Muscle layer of colon (tissue), 2 donors: ENCODE results near the gene TOLLIP.
A peak's percentile ranks its signal among the peaks of the same experiment; 100 is the strongest.

Experiments
- H3K27ac ChIP-seq: one replicate; pipeline ENCODE4 v1.7.0; 2013; ENCODE audit warnings: low read depth, mild to moderate bottlenecking, low read length, moderate library complexity
- H3K27me3 ChIP-seq, 2 donors: one replicate each; pipeline ENCODE4 v1.7.0; 2013; ENCODE audit warnings: low read length in 2 of 2, mild to moderate bottlenecking in 2 of 2; ENCODE audit not compliant: insufficient read depth in 2 of 2, control insufficient read depth in 1 of 2
- H3K36me3 ChIP-seq: one replicate; pipeline ENCODE4 v1.7.0; 2013; ENCODE audit warnings: mild to moderate bottlenecking, low read length; ENCODE audit not compliant: insufficient read depth
- H3K4me1 ChIP-seq: one replicate; pipeline ENCODE4 v1.7.0; 2013; ENCODE audit warnings: mild to moderate bottlenecking, low read length; ENCODE audit not compliant: insufficient read depth
- H3K4me3 ChIP-seq, 2 donors: one replicate each; pipeline ENCODE4 v1.7.0; 2013; ENCODE audit warnings: low read length in 2 of 2, low read depth in 1 of 2, mild to moderate bottlenecking in 1 of 2, moderate library complexity in 1 of 2
- H3K9ac ChIP-seq: one replicate; pipeline ENCODE4 v1.7.0; 2013; ENCODE audit warnings: low read length
- H3K9me3 ChIP-seq: one replicate; pipeline ENCODE4 v1.7.0; 2013; ENCODE audit warnings: mild to moderate bottlenecking, low read length
- donor health status: abdominal sarcoma.
- donor health status: Adenocarcinoma of cecum.

The TOLLIP gene

GRCh38 chr11:1300121-1300520 is 9.3 kb downstream of the TOLLIP start:
- peaks cover 18% of the 10 kb centered on the region for H3K36me3 ChIP-seq
- peaks cover 38% of the 10 kb centered on the region for H3K4me1 ChIP-seq

GRCh38 chr11:1299621-1300020 is 9.8 kb downstream of the TOLLIP start:
- Histone ChIP-seq H3K36me3 (peaks cover 16% of the 10 kb centered on the region), H3K27ac (no peak overlapping the region), H3K27me3 (no peaks in the 10 kb centered on the region), H3K9me3 (no peaks in the 10 kb centered on the region), H3K9ac (no peak overlapping the region), H3K4me3 (peak overlapping the region in 1 of 2 donors; percentile 14), H3K4me1 (peaks cover 38% of the 10 kb centered on the region)

More at GRCh38 chr11:1300121-1300520, 9.3 kb downstream of the TOLLIP start:
- Histone ChIP-seq H3K27me3 (no peaks in the 10 kb centered on the region), H3K9me3 (no peaks in the 10 kb centered on the region), H3K9ac (no peak overlapping the region), H3K27ac (no peak overlapping the region), H3K4me3 (no peak overlapping the region)

GRCh38 chr11:1298695-1299492 is 10.5 kb downstream of the TOLLIP start:
- H3K9me3 ChIP-seq, result no peaks in the 10 kb centered on the region
- H3K36me3 ChIP-seq, result peaks cover 17% of the 10 kb centered on the region
- H3K4me3 ChIP-seq, result no peak overlapping the region
- H3K4me1 ChIP-seq, result peaks cover 34% of the 10 kb centered on the region
- no peak overlapping the region for H3K27ac ChIP-seq
- no peaks in the 10 kb centered on the region for H3K27me3 ChIP-seq
- no peak overlapping the region for H3K9ac ChIP-seq

GRCh38 chr11:1297576-1298473 is 11.6 kb downstream of the TOLLIP start:
- H3K27me3 ChIP-seq, result no peaks in the 10 kb centered on the region
- H3K4me1 ChIP-seq, result peaks cover 26% of the 10 kb centered on the region
- H3K36me3 ChIP-seq, result peaks cover 28% of the 10 kb centered on the region
- no peaks in the 10 kb centered on the region for H3K9me3 ChIP-seq
- no peak overlapping the region for H3K27ac ChIP-seq
- H3K9ac ChIP-seq, result no peak overlapping the region
- no peak overlapping the region for H3K4me3 ChIP-seq

- H3K9ac ChIP-seq, result no peak overlapping the region
- no peak overlapping the region for H3K27ac ChIP-seq
- no peaks in the 10 kb centered on the region for H3K9me3 ChIP-seq
- peaks cover 19% of the 10 kb centered on the region for H3K4me1 ChIP-seq
- no peaks in the 10 kb centered on the region for H3K27me3 ChIP-seq
- H3K4me3 ChIP-seq, result no peak overlapping the region
- peaks cover 35% of the 10 kb centered on the region for H3K36me3 ChIP-seq
Measured at GRCh38 chr11:1297011-1297575, 12.3 kb downstream of the TOLLIP start.

- H3K27ac ChIP-seq, result no peak overlapping the region
- H3K36me3 ChIP-seq, result peaks cover 38% of the 10 kb centered on the region
- H3K4me1 ChIP-seq, result peaks cover 18% of the 10 kb centered on the region
- H3K9me3 ChIP-seq, result no peaks in the 10 kb centered on the region
- H3K9ac ChIP-seq, result no peak overlapping the region
- no peak overlapping the region for H3K4me3 ChIP-seq
- no peaks in the 10 kb centered on the region for H3K27me3 ChIP-seq
Measured at GRCh38 chr11:1296287-1296686, 13.1 kb downstream of the TOLLIP start.

GRCh38 chr11:1295591-1295990 is 13.8 kb downstream of the TOLLIP start:
- Histone ChIP-seq H3K4me3 (no peak overlapping the region), H3K27ac (no peak overlapping the region), H3K4me1 (peaks cover 14% of the 10 kb centered on the region), H3K27me3 (no peaks in the 10 kb centered on the region), H3K9ac (no peak overlapping the region), H3K36me3 (peaks cover 43% of the 10 kb centered on the region), H3K9me3 (no peaks in the 10 kb centered on the region)

GRCh38 chr11:1295086-1295485 is 14.3 kb downstream of the TOLLIP start:
- no peak overlapping the region for H3K9ac ChIP-seq
- H3K9me3 ChIP-seq, result no peaks in the 10 kb centered on the region
- H3K4me3 ChIP-seq, result no peak overlapping the region
- H3K36me3 ChIP-seq, result peaks cover 46% of the 10 kb centered on the region
- H3K4me1 ChIP-seq, result peaks cover 14% of the 10 kb centered on the region
- H3K27me3 ChIP-seq, result no peaks in the 10 kb centered on the region
- H3K27ac ChIP-seq, result no peak overlapping the region

GRCh38 chr11:1293619-1294015 is 15.8 kb downstream of the TOLLIP start:
- H3K36me3 ChIP-seq, result peaks cover 55% of the 10 kb centered on the region
- no peaks in the 10 kb centered on the region for H3K27me3 ChIP-seq
- peaks cover 3% of the 10 kb centered on the region for H3K4me1 ChIP-seq
- H3K4me3 ChIP-seq, result no peak overlapping the region
- H3K27ac ChIP-seq, result no peak overlapping the region
- no peak overlapping the region for H3K9ac ChIP-seq
- H3K9me3 ChIP-seq, result no peaks in the 10 kb centered on the region

- Histone ChIP-seq H3K9ac (no peak overlapping the region), H3K27ac (no peak overlapping the region), H3K36me3 (peaks cover 57% of the 10 kb centered on the region), H3K9me3 (no peaks in the 10 kb centered on the region), H3K27me3 (no peaks in the 10 kb centered on the region), H3K4me3 (no peak overlapping the region), H3K4me1 (no peaks in the 10 kb centered on the region)
Measured at GRCh38 chr11:1292644-1293618, 16.5 kb downstream of the TOLLIP start.
